H1 (cell line): Measurements from ENCODE around the gene TCF19. TPM values are rescaled to one million over a fixed set of nuclear protein-coding genes. Genes with fewer than 3 reads are reported as not detected.

ENCODE experiments used
- CTCF ChIA-PET: fragments of 300-600 bp; sonication (Branson Sonifier 250); formaldehyde crosslinking; loops from one replicate; lab custom pipeline; 2021; ENCODE audit not compliant: partially characterized antibody; lab: Charles Lee
- POLR2A ChIA-PET: fragments of 300-600 bp; sonication (Branson Sonifier 250); formaldehyde crosslinking; loops from one replicate; lab custom pipeline; 2021; ENCODE audit warnings: inconsistent platforms; ENCODE audit not compliant: partially characterized antibody; lab: Charles Lee
- DNase-seq, 2 experiments: peaks; one replicate each; pipeline versions ENCODE4 v3.0.0 to v3.0.0-alpha.2; 2010 to 2022; ENCODE audit warnings: low spot score in 2 of 2, low read depth in 1 of 2, mixed read lengths in 1 of 2
- FAIRE-seq: peaks from 2 replicates; lab custom pipeline; 2011; peaks lifted over from hg19 to GRCh38; lab: Jason Lieb, UNC
- H2AFZ ChIP-seq: 2 replicates; pipeline ENCODE4 v1.8.1; 2012; ENCODE audit warnings: low read length, inconsistent platforms
- H2AK5ac ChIP-seq: 2 replicates; pipeline ENCODE4 v1.6.1; 2013; ENCODE audit warnings: low read depth, low read length
- H2BK120ac ChIP-seq: replicated peaks from 2 replicates; pipeline ENCODE3; 2013; ENCODE audit warnings: low read depth, low read length, inconsistent platforms
- H2BK12ac ChIP-seq: 2 replicates; pipeline ENCODE4 v1.6.1; 2013; ENCODE audit warnings: low read depth, low read length
- H2BK15ac ChIP-seq: 2 replicates; pipeline ENCODE4 v1.6.1; 2013; ENCODE audit warnings: low read length
- H2BK20ac ChIP-seq: 2 replicates; pipeline ENCODE4 v1.6.1; 2013; ENCODE audit warnings: low read length
- H2BK5ac ChIP-seq: 2 replicates; pipeline ENCODE4 v1.6.1; 2013; ENCODE audit warnings: low read depth, low read length
- H3K14ac ChIP-seq: 2 replicates; pipeline ENCODE4 v1.6.1; 2013; ENCODE audit warnings: inconsistent platforms; ENCODE audit not compliant: insufficient read length
- H3K18ac ChIP-seq: 2 replicates; pipeline ENCODE4 v1.6.1; 2013; ENCODE audit warnings: low read length; ENCODE audit errors: extremely low read depth
- H3K23ac ChIP-seq: 2 replicates; pipeline ENCODE4 v1.6.1; 2013; ENCODE audit warnings: inconsistent platforms; ENCODE audit not compliant: insufficient read length
- H3K23me2 ChIP-seq: 2 replicates; pipeline ENCODE4 v1.6.1; 2013; ENCODE audit warnings: low read depth, low read length
- H3K27ac ChIP-seq: 2 replicates; pipeline ENCODE4 v1.6.1; 2011; ENCODE audit warnings: low read depth, low read length, inconsistent platforms
- H3K27me3 ChIP-seq, 4 experiments: replicated peaks in 1 of 4; 1 replicate in 1 of 4; 2 replicates in 3 of 4; pipeline versions ENCODE4 v1.6.1 to v1.8.1; 2011 to 2013; ENCODE audit warnings: low read length in 3 of 4, mild to moderate bottlenecking in 3 of 4, inconsistent platforms in 2 of 4, mixed read lengths in 2 of 4, moderate library complexity in 1 of 4; ENCODE audit not compliant: control insufficient read depth in 3 of 4, insufficient read depth in 3 of 4; ENCODE audit errors: extremely low read depth in 1 of 4
- H3K36me3 ChIP-seq, 4 experiments: 2 replicates each; pipeline versions ENCODE4 v1.6.1 to v1.8.1; 2011 to 2013; ENCODE audit warnings: mild to moderate bottlenecking in 4 of 4, low read length in 3 of 4, moderate library complexity in 2 of 4, control low read depth in 1 of 4, inconsistent platforms in 1 of 4; ENCODE audit not compliant: insufficient read depth in 4 of 4, control insufficient read depth in 2 of 4
- H3K4ac ChIP-seq: replicated peaks from 2 replicates; pipeline ENCODE3; 2013; ENCODE audit warnings: low read length, low read depth, mixed read lengths, inconsistent platforms; ENCODE audit not compliant: insufficient read length
- H3K4me1 ChIP-seq, 4 experiments: replicated peaks in 1 of 4; 1 replicate in 1 of 4; 2 replicates in 3 of 4; pipeline versions ENCODE4 v1.6.1 to v1.8.1; 2011 to 2013; ENCODE audit warnings: low read length in 3 of 4, inconsistent platforms in 2 of 4, mixed read lengths in 1 of 4; ENCODE audit not compliant: insufficient read depth in 4 of 4, control insufficient read depth in 3 of 4
- H3K4me2 ChIP-seq, 2 experiments: 2 replicates each; pipeline versions ENCODE4 v1.6.1 to v1.8.1; 2011 to 2013; ENCODE audit warnings: low read depth in 2 of 2, low read length in 2 of 2, control low read depth in 1 of 2, inconsistent platforms in 1 of 2, mild to moderate bottlenecking in 1 of 2; ENCODE audit not compliant: insufficient read depth in 1 of 2
- H3K4me3 ChIP-seq, 4 experiments: fragments of 200-600, 300-600 bp in 1 of 4; sonication (generic), shearing (Covaris generic), sonication (Bioruptor Twin) in 1 of 4; 2 replicates each; pipeline versions ENCODE4 v1.5.1 to v1.8.1; 2011 to 2016; ENCODE audit warnings: low read length in 4 of 4, low read depth in 3 of 4, control low read depth in 2 of 4, inconsistent platforms in 2 of 4, mild to moderate bottlenecking in 2 of 4, mixed read lengths in 1 of 4, moderate library complexity in 1 of 4; ENCODE audit not compliant: insufficient read depth in 2 of 4; ENCODE audit errors: extremely low read depth in 1 of 4
- H3K56ac ChIP-seq: replicated peaks from 2 replicates; pipeline ENCODE3; 2013; ENCODE audit warnings: low read depth, mild to moderate bottlenecking, mixed read lengths, low read length, inconsistent platforms; ENCODE audit not compliant: insufficient read length
- H3K79me1 ChIP-seq: 2 replicates; pipeline ENCODE4 v1.6.1; 2013; ENCODE audit warnings: low read depth, low read length, control low read depth
- H3K79me2 ChIP-seq, 2 experiments: 2 replicates each; pipeline versions ENCODE4 v1.6.1 to v1.8.1; 2012 to 2013; ENCODE audit warnings: low read length in 2 of 2, mild to moderate bottlenecking in 2 of 2, inconsistent platforms in 1 of 2; ENCODE audit not compliant: insufficient read depth in 2 of 2, control insufficient read depth in 1 of 2
- H3K9ac ChIP-seq, 4 experiments: replicated peaks in 1 of 4; 1 replicate in 1 of 4; 2 replicates in 3 of 4; pipeline versions ENCODE4 v1.6.1 to v1.8.1; 2011 to 2013; ENCODE audit warnings: low read depth in 3 of 4, low read length in 3 of 4, control low read depth in 2 of 4, mild to moderate bottlenecking in 2 of 4, moderate library complexity in 2 of 4, inconsistent platforms in 1 of 4; ENCODE audit errors: extremely low read depth in 1 of 4
- H3K9me3 ChIP-seq, 2 experiments: 2 replicates each; pipeline versions ENCODE4 v1.6.1 to v1.8.1; 2012 to 2013; ENCODE audit warnings: mild to moderate bottlenecking in 2 of 2, moderate library complexity in 2 of 2, control low read depth in 1 of 2, inconsistent platforms in 1 of 2, low read depth in 1 of 2, low read length in 1 of 2, mixed read lengths in 1 of 2; ENCODE audit not compliant: insufficient read depth in 2 of 2
- H4K20me1 ChIP-seq, 2 experiments: replicated peaks in 1 of 2; 2 replicates each; pipeline versions ENCODE3 to v1.8.1; 2011 to 2013; ENCODE audit warnings: inconsistent platforms in 2 of 2, low read length in 2 of 2, mild to moderate bottlenecking in 1 of 2; ENCODE audit not compliant: insufficient read depth in 2 of 2, control insufficient read depth in 1 of 2
- H4K5ac ChIP-seq: 2 replicates; pipeline ENCODE4 v1.6.1; 2013; ENCODE audit warnings: low read length, low read depth, mixed read lengths, inconsistent platforms; ENCODE audit not compliant: insufficient read length
- H4K8ac ChIP-seq: 2 replicates; pipeline ENCODE4 v1.8.0; 2013; ENCODE audit warnings: mild to moderate bottlenecking, moderate library complexity, low read length, inconsistent platforms; ENCODE audit not compliant: insufficient read depth; ENCODE audit errors: extremely low read depth
- H4K91ac ChIP-seq: replicated peaks from 2 replicates; pipeline ENCODE3; 2013; ENCODE audit warnings: low read length, mixed read lengths, inconsistent platforms; ENCODE audit not compliant: insufficient read length
- ASH2L ChIP-seq: fragments of 200-600, 300-600 bp; sonication (generic); IDR thresholded peaks from one replicate; pipeline ENCODE4 v1.7.1; 2017; ENCODE audit warnings: low read length
- CHD2 ChIP-seq: IDR thresholded peaks from 2 replicates; pipeline ENCODE4 v1.6.1; 2012; ENCODE audit warnings: low read length, improper control_type of control experiment
- CTCF ChIP-seq, 3 experiments: IDR thresholded peaks; 1 replicate in 2 of 3; 2 replicates in 1 of 3; pipeline versions ENCODE4 v1.5.1 to v1.6.1; 2011; ENCODE audit warnings: low read length in 3 of 3, mild to moderate bottlenecking in 3 of 3, inconsistent platforms in 2 of 3, low read depth in 1 of 3, moderate library complexity in 1 of 3; ENCODE audit not compliant: insufficient read depth in 1 of 3; ENCODE audit errors: control extremely low read depth in 1 of 3
- EGR1 ChIP-seq: IDR thresholded peaks from 2 replicates; pipeline ENCODE4 v1.6.1; 2011; ENCODE audit warnings: low read depth, low read length, borderline replicate concordance
- FOSL1 ChIP-seq: IDR thresholded peaks from 2 replicates; pipeline ENCODE4 v1.6.1; 2011; ENCODE audit warnings: mild to moderate bottlenecking, low read depth, low read length, moderate library complexity; ENCODE audit not compliant: insufficient read depth
- HDAC2 ChIP-seq, 2 experiments: fragments of 300-600 bp in 1 of 2; sonication (generic) in 1 of 2; IDR thresholded peaks; 2 replicates each; pipeline ENCODE4 v1.6.1; 2011 to 2012; ENCODE audit warnings: low read depth in 2 of 2, low read length in 2 of 2, mild to moderate bottlenecking in 2 of 2, moderate library complexity in 2 of 2, borderline replicate concordance in 1 of 2, inconsistent platforms in 1 of 2
- POLR2AphosphoS5 ChIP-seq: IDR thresholded peaks from 2 replicates; pipeline ENCODE4 v1.6.1; 2011; ENCODE audit warnings: low read depth, low read length
- RBBP5 ChIP-seq: IDR thresholded peaks from 2 replicates; pipeline ENCODE4 v1.7.1; 2012; ENCODE audit warnings: low read depth, mild to moderate bottlenecking, inconsistent platforms, low read length, moderate library complexity, borderline replicate concordance
- SP2 ChIP-seq: IDR thresholded peaks from 2 replicates; pipeline ENCODE4 v1.6.1; 2012; ENCODE audit warnings: mild to moderate bottlenecking, low read length, inconsistent platforms
- TEAD4 ChIP-seq: IDR thresholded peaks from 2 replicates; pipeline ENCODE4 v1.6.1; 2012; ENCODE audit warnings: low read depth, low read length, inconsistent platforms, mixed read lengths
- WGBS, 2 experiments: shearing (Covaris generic) in 1 of 2; methylation state at CpG; one replicate each; pipeline versions ENCODE4 v1.1.6 to v1.1.7; 2013 to 2015; ENCODE audit warnings: low lambda C conversion rate in 2 of 2, mixed read lengths in 2 of 2, inconsistent platforms in 1 of 2, low coverage in 1 of 2, missing lambda C conversion rate in 1 of 2; ENCODE audit not compliant: insufficient replicate concordance in 2 of 2, insufficient coverage in 1 of 2, insufficient read length in 1 of 2; ENCODE audit errors: extremely low coverage in 1 of 2, missing lambda C conversion rate in 1 of 2; 5-methylcytosine and 5-hydroxymethylcytosine counted together
- polyA plus RNA-seq, 7 experiments: library from polyadenylated mRNA; depleted of rRNA in 3 of 7; stranded (reverse) in 5 of 7; unstranded in 2 of 7; fragments of >200 nt in 5 of 7; fragments of 200-250 nt in 2 of 7; gene quantifications; 1 replicate in 5 of 7; 2 replicates in 1 of 7; 4 replicates in 1 of 7; pipeline versions ENCODE4 v1.2.1 to v1.2.3, GENCODE V29; 2011 to 2013; ENCODE audit warnings: missing spikeins in 2 of 7, mixed read lengths in 2 of 7
- total RNA-seq: library from RNA; stranded (reverse); fragmentation: NEBNext Ultra II Directional; extraction: Animal tissue kit (Norgen Biotek cat#: 25700); gene quantifications from 2 replicates; pipeline ENCODE4 v1.2.1, GENCODE V29; 2021

TCF19 gene
- total and polyA plus RNA-seq, 2 of the 8 experiments (the other 6 are each of a cell fraction or from before 2014, with no cell fraction given), result 7.2 to 11.0 TPM

- no peak for DNase-seq
- no peak overlapping the region for H3K4me2 ChIP-seq
- TF ChIP-seq CTCF (IDR thresholded peaks at IDR 0.05; ENCODE audit: control extremely low read depth in 1 of 3, insufficient read depth in 1 of 3, low read depth in 1 of 3, low read length in 3 of 3) (no peak), EGR1 (no peak), RBBP5 (no peak), ASH2L (no peak), POLR2AphosphoS5 (no peak), CHD2 (no peak), TEAD4 (no peak), SP2 (no peak), FOSL1 (no peak), HDAC2 (IDR thresholded peaks at IDR 0.05; ENCODE audit: borderline replicate concordance in 1 of 2, low read depth in 2 of 2, low read length in 2 of 2) (no peak)
Observed at GRCh38 chr6:31186052-31186734, 27.8 kb downstream of the TCF19 start.

More at GRCh38 chr6:31186052-31186734, 27.8 kb downstream of the TCF19 start:
- Histone ChIP-seq H2BK12ac (peak overlapping the region; percentile 95; the same call in 1 of the 2 replicates), H2BK15ac (no peak overlapping the region), H3K14ac (no peak overlapping the region), H3K18ac (peak overlapping the region; percentile 32; the same call in 1 of the 2 replicates), H3K79me2 (no peaks in the 10 kb centered on the region), H2BK20ac (peak overlapping the region; percentile 61; the same call in 1 of the 2 replicates), H2AFZ (no peak overlapping the region), H4K5ac (no peak overlapping the region), H3K56ac (no peak overlapping the region), H3K79me1 (no peaks in the 10 kb centered on the region), H3K23me2 (no peaks in the 10 kb centered on the region), H3K23ac (no peak overlapping the region), H3K4me3 (no peak overlapping the region), H3K9me3 (no peaks in the 10 kb centered on the region; a peak in 1 of 4 replicates), H3K27ac (no peak overlapping the region), H4K91ac (no peak overlapping the region), H2AK5ac (peak overlapping the region; percentile 65; the same call in 1 of the 2 replicates), H3K36me3 (no peaks in the 10 kb centered on the region), H4K8ac (no peak overlapping the region), H3K27me3 (no peaks in the 10 kb centered on the region), H2BK120ac (no peak overlapping the region), H4K20me1 (no peaks in the 10 kb centered on the region), H2BK5ac (no peak overlapping the region), H3K4me1 (peaks cover 0 to 9% (median 2%) of the 10 kb centered on the region in 4 experiments; a peak in 3 of 7 replicates), H3K9ac (no peak overlapping the region), H3K4ac (no peak overlapping the region)
- ChIA-PET POLR2A (interaction anchor here (61.6 kb wide), 1 partner anchor 39 kb away, joined by 2251 read pairs; the partner anchor contains the start of genes CCHCR1, CDSN, POU5F1 and PSORS1C1), CTCF (interaction anchor here (1.1 to 5.1 kb wide), 3 partner anchors 10 to 21 kb away, joined by 3 to 27 read pairs (median 8); no protein-coding TSS in a partner anchor)
- WGBS, 2 experiments, result 91% methylated on average over 24 of the region's 24 CpGs; no CpG with 5 or more reads in 1 of the 2 experiments
- FAIRE-seq, result no peak
